ENCODE results near the gene STK40. TPM values are rescaled to one million over a fixed set of nuclear protein-coding genes. Genes with fewer than 3 reads are reported as not detected.

STK40 gene
- total and polyA plus RNA-seq, 9 of the 15 experiments (the other 6 are each of a cell fraction or from before 2014, with no cell fraction given), result 0.69 to 94.3 (median 39.1) TPM

- no peak; the same call in 1 of the 2 replicates for TF ChIP-seq SMARCE1 (IDR thresholded peaks at IDR 0.05)
- 0 out of 2 replicates have a peak, but pooled peaks have one; percentile 10 for TF ChIP-seq NFIC (IDR thresholded peaks at IDR 0.05)
- no peak for TF ChIP-seq BRF1 (IDR thresholded peaks at IDR 0.05; ENCODE audit: borderline replicate concordance, extremely low read depth, insufficient read length)
- TF ChIP-seq NR2C2 (CRISPR knock-in tag; IDR thresholded peaks at IDR 0.05), result no peak; the same call in 1 of the 2 replicates
- peak; percentile 93 for TF ChIP-seq NR2C2 (tag; IDR thresholded peaks at IDR 0.05)
- 0 out of 2 replicates have a peak, but pooled peaks have one; percentile 61 for TF ChIP-seq NR3C1 (CRISPR knock-in tag; IDR thresholded peaks at IDR 0.05)
- peak; percentile 60 for TF ChIP-seq ZNF143 (CRISPR knock-in tag; IDR thresholded peaks at IDR 0.05)
- TF ChIP-seq MBD1 (CRISPR knock-in tag; IDR thresholded peaks at IDR 0.05), result no peak
- no peak for TF ChIP-seq SFPQ (IDR thresholded peaks at IDR 0.05; ENCODE audit: low read depth, low read length)
- no peak for TF ChIP-seq ZNF655 (CRISPR knock-in tag; IDR thresholded peaks at IDR 0.05)
- no peak for TF ChIP-seq HLTF (IDR thresholded peaks at IDR 0.05)
- TF ChIP-seq SIN3A (IDR thresholded peaks at IDR 0.05; ENCODE audit: borderline replicate concordance in 2 of 2, control insufficient read depth in 1 of 2, low read depth in 2 of 2, low read length in 2 of 2), result peak; percentile 50 to 83; a peak in 2 of 4 replicates
- peak; percentile 73 for TF ChIP-seq CREB1 (IDR thresholded peaks at IDR 0.05)
- no peak; the same call in 1 of the 2 replicates for TF ChIP-seq CREB1 (CRISPR knock-in tag; IDR thresholded peaks at IDR 0.05)
- no peak for TF ChIP-seq ZNF778 (CRISPR knock-in tag; IDR thresholded peaks at IDR 0.05)
- TF ChIP-seq CBFB (CRISPR knock-in tag; IDR thresholded peaks at IDR 0.05), result no peak
- no peak for TF ChIP-seq TFE3 (CRISPR knock-in tag; IDR thresholded peaks at IDR 0.05)
- no peak for TF ChIP-seq NFXL1 (CRISPR knock-in tag; IDR thresholded peaks at IDR 0.05)
- TF ChIP-seq ELF1 (tag; IDR thresholded peaks at IDR 0.05), result peak; percentile 97
- TF ChIP-seq ZBTB34 (CRISPR knock-in tag; IDR thresholded peaks at IDR 0.05), result no peak
Observed at GRCh38 chr1:36385410-36386264, at the start of gene STK40 (continued).
